Measurements from ENCODE around the gene KCNF1. TPM values are rescaled to one million over a fixed set of nuclear protein-coding genes. Genes with fewer than 3 reads are reported as not detected.
A peak's percentile ranks its signal among the peaks of the same experiment; 100 is the strongest.

KCNF1 gene
- total and polyA plus RNA-seq, 4 donors = not detected

DNA sequence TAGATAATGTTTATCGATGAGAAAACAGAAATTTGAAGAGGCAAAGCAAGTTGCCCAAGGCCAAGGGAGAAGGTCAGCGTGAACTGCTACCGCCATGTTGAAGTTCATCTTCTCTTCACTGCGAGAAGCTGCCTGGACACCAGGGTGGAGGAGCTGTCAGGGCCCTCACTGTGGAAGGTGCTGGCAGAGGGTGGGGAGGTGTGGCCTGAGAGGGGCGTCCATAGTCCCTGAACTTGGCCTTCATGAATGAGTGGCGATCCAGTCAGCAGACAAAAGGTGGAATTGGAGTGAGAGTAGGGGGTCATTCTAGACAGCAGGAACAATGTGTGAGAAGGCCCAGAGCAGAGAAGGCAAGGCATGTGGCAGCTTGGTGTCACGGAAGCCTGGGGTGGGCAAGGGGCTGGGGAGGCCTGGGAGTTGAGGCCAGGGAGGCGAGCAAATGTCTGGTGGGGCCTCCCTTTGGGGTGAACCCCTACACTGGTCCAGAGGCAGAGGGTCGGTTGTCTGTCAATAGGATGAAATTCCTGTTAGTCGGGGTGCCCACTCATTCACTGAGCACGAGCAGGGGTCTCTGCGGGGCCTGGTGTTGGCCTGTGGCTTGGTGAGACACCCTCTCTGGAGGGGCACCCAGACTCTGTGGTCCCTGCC, 33.3 kb upstream of the KCNF1 start:
- H3K27ac ChIP-seq (ENCODE audit: low read depth in 1 of 2, low read length in 2 of 2) = no peak overlapping the region

DNA sequence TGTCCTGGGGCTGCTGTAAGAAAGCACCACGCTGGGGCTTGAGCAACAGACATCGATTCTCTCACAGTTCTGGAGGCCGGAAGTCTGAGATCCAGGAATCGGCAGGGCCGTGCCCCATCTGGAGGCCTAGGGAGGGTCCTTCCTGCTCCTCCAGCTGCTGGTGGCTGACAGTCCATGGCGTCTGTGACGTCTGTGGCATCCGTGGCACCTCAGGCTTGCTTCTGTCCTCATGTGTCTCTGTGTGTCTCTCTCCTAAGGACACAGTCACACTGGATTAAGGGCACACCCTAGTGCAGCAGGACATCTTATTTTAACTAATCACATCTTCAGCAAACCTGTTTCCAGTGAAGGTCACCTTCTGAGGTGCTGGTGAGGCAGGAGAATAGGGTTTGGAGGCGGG, 32.6 kb upstream of the KCNF1 start:
- Histone ChIP-seq H3K4me1 (ENCODE audit: control insufficient read depth in 1 of 2, insufficient read depth in 2 of 2, low read length in 2 of 2) (no peaks in the 10 kb centered on the region), H3K27me3 (ENCODE audit: control insufficient read depth in 1 of 2, insufficient read depth in 2 of 2, low read length in 1 of 2) (no peaks in the 10 kb centered on the region), H3K4me3 (ENCODE audit: low read length in 2 of 2) (no peak overlapping the region), H3K27ac (ENCODE audit: low read depth in 1 of 2, low read length in 2 of 2) (no peak overlapping the region), H3K36me3 (ENCODE audit: control insufficient read depth in 1 of 2, insufficient read depth in 2 of 2, low read length in 1 of 2) (no peaks in the 10 kb centered on the region), H3K9me3 (ENCODE audit: control insufficient read depth, low read length) (peaks cover 3% of the 10 kb centered on the region)
- 68 to 80% methylated on average over 9 of the region's 9 CpGs for WGBS, 2 donors
- no peak for DNase-seq
- ATAC-seq (ENCODE audit: low FRiP score) = no peak
- intact Hi-C loops (cut with DNase I) = no loop called here

More for the DNA sequence above, 33.3 kb upstream of the KCNF1 start:
- Histone ChIP-seq H3K36me3 (ENCODE audit: control insufficient read depth in 1 of 2, insufficient read depth in 2 of 2, low read length in 1 of 2) (no peaks in the 10 kb centered on the region), H3K4me1 (ENCODE audit: control insufficient read depth in 1 of 2, insufficient read depth in 2 of 2, low read length in 2 of 2) (no peaks in the 10 kb centered on the region), H3K4me3 (ENCODE audit: low read length in 2 of 2) (no peak overlapping the region), H3K27me3 (ENCODE audit: control insufficient read depth in 1 of 2, insufficient read depth in 2 of 2, low read length in 1 of 2) (no peaks in the 10 kb centered on the region), H3K9me3 (ENCODE audit: control insufficient read depth, low read length) (peaks cover 3% of the 10 kb centered on the region)
- ATAC-seq (ENCODE audit: low FRiP score) (no peak), DNase-seq (no peak)
- 89 to 91% methylated on average over 12 of the region's 12 CpGs for whole genome bisulfite sequencing, 2 donors
- intact Hi-C loops (cut with DNase I) = no loop called here

DNA sequence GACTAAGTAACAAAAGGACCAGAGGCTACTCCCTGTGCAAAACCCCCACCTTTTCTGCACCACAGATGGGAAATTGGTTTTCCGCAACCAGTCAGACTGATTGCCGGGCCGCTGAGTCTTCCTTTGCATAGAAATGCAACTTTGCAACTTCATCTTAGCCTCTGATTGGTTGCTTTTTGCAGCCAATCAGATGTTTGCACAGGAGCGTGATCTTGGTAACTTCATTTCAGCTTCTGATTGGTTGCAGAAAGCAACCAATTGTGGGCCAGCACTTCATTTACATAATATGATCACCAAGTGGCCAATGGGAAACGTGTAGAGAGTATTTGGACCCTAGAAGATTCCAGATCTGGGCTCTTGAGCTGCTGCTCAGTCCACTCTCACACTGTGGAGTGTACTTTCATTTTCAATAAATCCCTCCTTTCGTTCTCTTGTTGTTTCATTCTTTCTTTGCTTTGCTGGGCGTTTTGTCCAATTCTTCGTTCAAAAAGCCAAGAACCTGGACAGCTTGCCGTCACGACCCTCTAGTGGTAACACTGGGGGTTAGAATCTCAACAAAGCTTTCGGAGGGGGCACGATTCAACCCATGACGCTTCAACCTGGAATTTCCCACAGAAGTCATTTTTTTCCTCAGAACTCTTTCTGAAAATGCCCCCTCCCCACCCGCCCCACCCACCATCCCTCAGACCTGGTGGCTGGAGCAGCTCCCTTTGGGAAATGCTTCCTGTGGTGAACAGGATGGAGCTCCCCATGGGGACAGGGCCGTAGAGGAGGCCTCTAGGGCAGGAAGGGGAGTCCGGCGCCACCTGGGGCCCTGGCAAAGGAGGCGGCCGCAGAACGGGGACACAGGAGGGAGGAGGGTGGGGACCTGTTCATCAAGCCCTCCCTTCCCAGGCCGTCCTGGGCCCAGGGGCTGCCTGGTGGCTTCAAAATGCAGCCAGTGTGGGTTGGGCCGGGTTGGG, 31.8 kb upstream of the KCNF1 start:
- intact Hi-C loops (cut with DNase I) = no loop called here
- DNase-seq = no peak
- no peak for ATAC-seq (ENCODE audit: low FRiP score)
- peaks cover 1% of the 10 kb centered on the region for H3K9me3 ChIP-seq (ENCODE audit: control insufficient read depth, low read length)
- WGBS, 2 donors = 66 to 79% methylated on average over 22 of the region's 22 CpGs
- H3K27me3 ChIP-seq (ENCODE audit: control insufficient read depth in 1 of 2, insufficient read depth in 2 of 2, low read length in 1 of 2) = no peaks in the 10 kb centered on the region
- no peaks in the 10 kb centered on the region for H3K36me3 ChIP-seq (ENCODE audit: control insufficient read depth in 1 of 2, insufficient read depth in 2 of 2, low read length in 1 of 2)
- H3K27ac ChIP-seq (ENCODE audit: low read depth in 1 of 2, low read length in 2 of 2) = no peak overlapping the region
- no peaks in the 10 kb centered on the region for H3K4me1 ChIP-seq (ENCODE audit: control insufficient read depth in 1 of 2, insufficient read depth in 2 of 2, low read length in 2 of 2)
- no peak overlapping the region for H3K4me3 ChIP-seq (ENCODE audit: low read length in 2 of 2)

DNA sequence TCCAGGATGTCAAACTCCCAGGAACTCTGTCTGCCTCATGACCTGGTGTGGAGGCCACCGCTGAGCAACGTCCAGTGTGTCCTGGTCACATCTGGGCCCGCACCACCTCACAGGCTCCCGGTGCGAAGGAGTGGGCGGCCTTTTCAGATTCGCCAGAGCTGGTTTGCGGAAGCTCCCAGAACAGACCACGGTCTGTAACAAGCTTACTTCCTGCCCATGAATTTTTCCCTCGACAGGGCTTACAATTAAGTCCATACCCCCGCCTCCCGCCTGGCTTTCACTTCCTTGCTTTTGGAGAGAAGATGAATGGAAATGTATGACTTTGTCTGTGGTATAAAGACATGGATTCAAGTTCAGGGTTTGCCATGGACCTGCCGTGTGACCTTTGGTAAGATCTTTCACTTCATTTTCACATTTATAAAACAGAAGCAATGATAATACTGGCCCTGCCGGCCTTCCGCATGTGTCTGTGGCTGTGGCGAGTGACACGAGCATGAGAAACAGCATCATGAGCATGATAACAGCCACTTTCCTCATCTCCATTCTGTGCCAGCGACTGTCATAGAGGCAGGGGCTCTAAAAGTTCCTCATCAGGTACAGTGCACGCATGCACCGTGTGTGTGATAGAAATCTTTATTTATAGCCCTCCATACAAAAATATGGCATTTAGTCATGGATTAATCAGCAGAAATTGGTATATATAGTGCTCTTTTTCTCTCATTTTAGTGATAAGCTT, 31.0 kb upstream of the KCNF1 start:
- Histone ChIP-seq H3K27ac (ENCODE audit: low read depth in 1 of 2, low read length in 2 of 2) (no peak overlapping the region), H3K36me3 (ENCODE audit: control insufficient read depth in 1 of 2, insufficient read depth in 2 of 2, low read length in 1 of 2) (no peaks in the 10 kb centered on the region), H3K4me3 (ENCODE audit: low read length in 2 of 2) (no peak overlapping the region), H3K27me3 (ENCODE audit: control insufficient read depth in 1 of 2, insufficient read depth in 2 of 2, low read length in 1 of 2) (no peaks in the 10 kb centered on the region), H3K4me1 (ENCODE audit: control insufficient read depth in 1 of 2, insufficient read depth in 2 of 2, low read length in 2 of 2) (no peaks in the 10 kb centered on the region), H3K9me3 (ENCODE audit: control insufficient read depth, low read length) (no peaks in the 10 kb centered on the region)
- ATAC-seq (ENCODE audit: low FRiP score) = no peak
- 80 to 84% methylated on average over 20 of the region's 20 CpGs for WGBS, 2 donors
- DNase-seq = peak in 1 of 2 donors; percentile 60
- intact Hi-C loops (cut with DNase I) = no loop called here

DNA sequence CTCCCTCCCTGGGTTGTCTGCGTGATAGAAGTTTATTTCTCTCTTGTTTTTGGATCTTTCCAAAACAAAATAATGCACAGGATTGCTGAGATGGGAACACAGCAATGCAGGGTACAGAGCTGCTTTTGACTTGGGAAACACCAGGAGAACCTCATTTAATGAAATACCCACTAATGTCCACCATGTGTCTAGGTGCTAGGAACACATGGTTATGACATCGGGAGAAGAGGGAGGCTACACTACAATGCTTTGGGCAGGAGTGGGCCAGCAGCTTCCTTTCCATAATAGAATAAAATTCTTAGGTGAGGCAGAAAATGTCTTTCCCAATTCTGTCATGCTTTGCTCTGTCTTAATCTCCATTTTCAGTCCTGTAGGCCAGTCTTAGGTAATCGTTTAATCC, 29.2 kb upstream of the KCNF1 start:
- Histone ChIP-seq H3K4me3 (ENCODE audit: low read length in 2 of 2) (no peak overlapping the region), H3K36me3 (ENCODE audit: control insufficient read depth in 1 of 2, insufficient read depth in 2 of 2, low read length in 1 of 2) (no peaks in the 10 kb centered on the region), H3K9me3 (ENCODE audit: control insufficient read depth, low read length) (no peaks in the 10 kb centered on the region), H3K27ac (ENCODE audit: low read depth in 1 of 2, low read length in 2 of 2) (no peak overlapping the region), H3K4me1 (ENCODE audit: control insufficient read depth in 1 of 2, insufficient read depth in 2 of 2, low read length in 2 of 2) (no peaks in the 10 kb centered on the region), H3K27me3 (ENCODE audit: control insufficient read depth in 1 of 2, insufficient read depth in 2 of 2, low read length in 1 of 2) (no peaks in the 10 kb centered on the region)
- DNase-seq (no peak), ATAC-seq (ENCODE audit: low FRiP score) (no peak)
- intact Hi-C loops (cut with DNase I) = no loop called here
- 85 to 91% methylated on average over 3 of the region's 3 CpGs for WGBS, 2 donors

DNA sequence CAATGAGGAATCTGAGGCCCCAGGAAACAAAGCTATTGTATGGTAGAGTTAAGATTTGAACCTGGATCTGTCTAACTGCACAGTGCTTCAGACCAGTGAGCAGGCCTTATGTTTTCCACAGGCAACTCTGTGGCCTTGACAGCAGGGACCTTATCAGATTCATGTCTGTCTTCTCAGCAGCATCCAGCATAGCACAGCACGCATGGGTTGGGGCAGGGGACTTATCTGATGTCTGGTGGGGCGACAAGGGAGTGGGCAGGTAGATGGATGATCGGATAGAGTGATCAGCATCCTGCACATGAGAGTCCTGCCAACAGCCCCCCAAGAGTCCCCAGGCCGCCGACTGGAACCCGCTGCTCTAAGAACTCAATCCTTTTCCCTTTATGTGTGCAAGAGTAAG, 28.7 kb upstream of the KCNF1 start:
- no peaks in the 10 kb centered on the region for H3K9me3 ChIP-seq (ENCODE audit: control insufficient read depth, low read length)
- H3K36me3 ChIP-seq (ENCODE audit: control insufficient read depth in 1 of 2, insufficient read depth in 2 of 2, low read length in 1 of 2) = no peaks in the 10 kb centered on the region
- intact Hi-C loops (cut with DNase I) = no loop called here
- 84 to 95% methylated on average over 5 to 6 of the region's 6 CpGs for WGBS, 2 donors
- ATAC-seq (ENCODE audit: low FRiP score) = no peak
- H3K4me3 ChIP-seq (ENCODE audit: low read length in 2 of 2) = no peak overlapping the region
- no peak for DNase-seq
- H3K27me3 ChIP-seq (ENCODE audit: control insufficient read depth in 1 of 2, insufficient read depth in 2 of 2, low read length in 1 of 2) = no peaks in the 10 kb centered on the region
- H3K27ac ChIP-seq (ENCODE audit: low read depth in 1 of 2, low read length in 2 of 2) = no peak overlapping the region
- H3K4me1 ChIP-seq (ENCODE audit: control insufficient read depth in 1 of 2, insufficient read depth in 2 of 2, low read length in 2 of 2) = no peaks in the 10 kb centered on the region

DNA sequence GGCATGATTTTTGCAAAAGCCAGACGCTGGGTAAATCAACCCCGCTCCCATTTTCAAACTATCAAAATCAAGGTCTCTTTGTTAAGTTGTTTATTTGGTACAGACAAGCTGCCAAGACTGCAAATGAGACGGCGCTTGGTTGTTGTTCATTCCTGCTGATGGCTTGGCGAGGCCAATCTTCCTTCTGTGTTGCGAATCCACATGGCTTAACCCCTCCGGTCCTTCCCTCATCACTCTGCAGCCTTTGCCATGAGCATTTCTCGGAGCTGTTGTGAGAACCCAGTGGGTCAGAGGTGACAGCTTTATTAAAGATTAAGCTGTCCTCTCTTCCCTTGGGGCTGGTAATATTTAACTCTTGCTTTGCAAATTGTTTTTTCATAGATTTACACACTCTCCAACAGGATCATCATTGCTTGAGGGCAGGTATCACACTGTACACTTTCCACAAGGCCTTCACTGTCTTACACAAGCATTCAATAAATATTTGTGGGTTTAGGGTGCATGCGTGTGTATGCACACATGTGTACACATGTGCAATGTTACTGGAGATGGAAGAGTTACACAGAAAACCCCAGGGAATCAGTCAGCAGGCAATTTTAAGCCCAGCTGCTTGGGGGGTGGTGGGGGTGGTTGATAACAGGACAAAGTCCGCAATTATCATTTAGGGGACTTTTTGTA, 27.8 kb upstream of the KCNF1 start:
- intact Hi-C loops (cut with DNase I) = no loop called here
- Histone ChIP-seq H3K4me3 (ENCODE audit: low read length in 2 of 2) (no peak overlapping the region), H3K27me3 (ENCODE audit: control insufficient read depth in 1 of 2, insufficient read depth in 2 of 2, low read length in 1 of 2) (no peaks in the 10 kb centered on the region), H3K27ac (ENCODE audit: low read depth in 1 of 2, low read length in 2 of 2) (no peak overlapping the region), H3K36me3 (ENCODE audit: control insufficient read depth in 1 of 2, insufficient read depth in 2 of 2, low read length in 1 of 2) (no peaks in the 10 kb centered on the region), H3K4me1 (ENCODE audit: control insufficient read depth in 1 of 2, insufficient read depth in 2 of 2, low read length in 2 of 2) (no peaks in the 10 kb centered on the region), H3K9me3 (ENCODE audit: control insufficient read depth, low read length) (no peaks in the 10 kb centered on the region)
- ATAC-seq (ENCODE audit: low FRiP score) (no peak), DNase-seq (no peak)
- WGBS, 2 donors = 59 to 61% methylated on average over 10 of the region's 10 CpGs

DNA sequence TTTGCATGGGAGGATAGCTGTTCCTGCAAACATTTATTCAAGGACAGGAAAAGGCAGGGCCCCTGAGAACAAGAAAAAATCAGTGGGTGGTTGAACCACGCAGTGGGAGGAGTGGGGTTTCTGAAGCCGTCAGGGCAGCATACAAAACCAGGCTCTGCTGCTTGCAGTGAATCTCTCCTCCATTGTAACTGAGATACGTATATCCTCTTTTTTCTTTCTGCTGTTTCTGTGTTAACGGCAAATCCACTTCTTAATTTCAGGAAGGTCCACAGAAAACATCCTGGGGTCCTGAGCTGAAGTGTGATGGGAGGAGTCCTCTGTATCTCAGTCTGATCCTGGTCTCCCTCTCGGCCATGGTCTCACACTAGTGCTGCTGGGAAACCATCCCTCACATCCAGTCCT, 27.2 kb upstream of the KCNF1 start:
- DNase-seq (no peak), ATAC-seq (ENCODE audit: low FRiP score) (no peak)
- Histone ChIP-seq H3K27ac (ENCODE audit: low read depth in 1 of 2, low read length in 2 of 2) (no peak overlapping the region), H3K27me3 (ENCODE audit: control insufficient read depth in 1 of 2, insufficient read depth in 2 of 2, low read length in 1 of 2) (no peaks in the 10 kb centered on the region), H3K4me3 (ENCODE audit: low read length in 2 of 2) (no peak overlapping the region), H3K9me3 (ENCODE audit: control insufficient read depth, low read length) (no peaks in the 10 kb centered on the region), H3K36me3 (ENCODE audit: control insufficient read depth in 1 of 2, insufficient read depth in 2 of 2, low read length in 1 of 2) (no peaks in the 10 kb centered on the region), H3K4me1 (ENCODE audit: control insufficient read depth in 1 of 2, insufficient read depth in 2 of 2, low read length in 2 of 2) (no peaks in the 10 kb centered on the region)
- 30 to 31% methylated on average over 5 of the region's 5 CpGs for WGBS, 2 donors
- intact Hi-C loops (cut with DNase I) = no loop called here
